HG02623 (cell line): ENCODE data around the gene FGFRL1.
A peak's percentile ranks its signal among the peaks of the same experiment; 100 is the strongest.

ENCODE experiments used
- ATAC-seq: cut with Tn5 transposase; IDR thresholded peaks from one replicate; pipeline ENCODE4 v1.9.1; 2021; ENCODE audit warnings: moderate library complexity; ENCODE audit not compliant: unreplicated experiment

Gene FGFRL1

DNA sequence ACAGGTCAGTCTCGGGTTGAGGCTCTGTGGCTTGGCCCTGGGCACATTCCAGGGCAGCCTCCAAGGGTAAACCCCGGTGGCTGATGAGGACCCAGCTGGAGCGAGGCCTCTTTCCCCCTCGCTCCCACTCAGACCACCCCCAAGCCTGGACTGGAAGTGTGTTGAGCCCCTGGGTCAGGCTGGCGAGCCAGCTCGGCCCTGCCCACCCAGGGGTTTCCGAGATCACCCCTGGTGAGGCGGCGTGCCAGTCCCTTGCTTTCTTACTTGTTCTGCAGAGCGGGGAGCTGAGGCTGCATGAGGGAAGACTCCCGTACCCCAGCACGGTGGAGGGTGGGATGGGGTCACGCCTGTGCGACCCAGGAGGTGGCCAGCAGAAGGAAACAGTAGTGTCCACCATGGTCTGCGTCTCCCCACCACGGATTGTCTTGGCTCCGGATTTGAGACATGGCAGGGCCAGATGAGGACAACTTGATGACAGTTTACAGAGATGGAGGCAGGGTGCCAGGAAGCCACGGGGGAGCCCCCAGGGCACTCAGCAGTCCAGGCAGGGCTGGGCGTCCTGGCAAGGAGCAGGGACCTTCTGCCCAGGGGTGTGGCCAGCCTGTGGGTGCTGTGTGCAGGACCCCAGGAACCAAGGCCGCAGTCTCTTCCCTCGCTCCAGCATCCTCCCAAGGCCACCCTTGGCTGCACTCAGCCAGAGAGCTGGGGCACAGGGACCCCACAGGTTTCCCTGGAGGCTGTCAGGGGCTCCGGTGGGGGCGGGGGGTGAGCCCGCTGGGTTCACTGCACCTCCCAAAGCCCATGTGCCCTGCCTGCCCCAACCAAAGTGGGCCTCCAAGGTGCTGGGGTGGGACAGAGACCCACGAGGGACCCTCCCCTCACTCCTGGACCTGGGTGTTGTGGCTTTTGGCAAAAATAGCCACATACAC, 6.6 kb upstream of the FGFRL1 start:
- no peak for ATAC-seq

- no peak for ATAC-seq
Measured at GRCh38 chr4:1006856-1007255, 4.6 kb upstream of the FGFRL1 start.

DNA sequence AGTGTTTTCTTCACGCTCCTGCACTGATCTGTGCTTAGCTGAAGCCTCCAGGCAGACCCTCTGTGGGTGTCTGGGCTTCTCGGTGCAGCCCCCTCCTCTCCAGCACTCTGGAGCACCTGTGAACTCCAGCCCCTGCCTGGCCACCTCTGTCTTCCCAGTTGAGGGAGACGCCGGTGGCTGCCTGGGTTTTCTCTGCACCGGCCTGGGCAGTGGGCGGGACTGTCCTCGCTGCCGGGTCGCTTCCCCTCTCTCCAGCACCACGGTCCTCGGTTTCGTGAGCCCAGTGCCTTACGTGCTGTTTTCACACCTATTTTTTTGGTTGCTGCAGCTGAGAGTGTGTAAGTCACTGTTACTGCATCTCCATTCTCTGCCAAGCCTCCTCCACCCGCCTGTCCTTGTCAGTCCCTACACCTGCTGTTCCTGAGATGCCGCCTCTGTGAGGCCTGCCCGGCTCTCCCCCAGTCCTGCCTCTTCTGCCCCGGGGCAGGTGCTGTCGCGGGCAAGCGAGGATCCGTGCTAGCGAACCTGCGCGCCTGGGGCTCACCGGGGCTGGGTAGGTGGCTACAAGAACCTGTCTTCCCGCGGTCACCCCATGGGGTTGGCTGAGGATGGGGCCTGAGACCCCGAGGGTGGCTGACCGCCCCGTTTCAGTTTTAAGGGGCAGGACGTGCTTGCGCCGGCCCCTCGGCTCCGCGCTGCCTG, 2.4 kb upstream of the FGFRL1 start:
- ATAC-seq, result no peak

GRCh38 chr4:1009542-1010394, 1.7 kb upstream of the FGFRL1 start:
- ATAC-seq, result peak; percentile 39

DNA sequence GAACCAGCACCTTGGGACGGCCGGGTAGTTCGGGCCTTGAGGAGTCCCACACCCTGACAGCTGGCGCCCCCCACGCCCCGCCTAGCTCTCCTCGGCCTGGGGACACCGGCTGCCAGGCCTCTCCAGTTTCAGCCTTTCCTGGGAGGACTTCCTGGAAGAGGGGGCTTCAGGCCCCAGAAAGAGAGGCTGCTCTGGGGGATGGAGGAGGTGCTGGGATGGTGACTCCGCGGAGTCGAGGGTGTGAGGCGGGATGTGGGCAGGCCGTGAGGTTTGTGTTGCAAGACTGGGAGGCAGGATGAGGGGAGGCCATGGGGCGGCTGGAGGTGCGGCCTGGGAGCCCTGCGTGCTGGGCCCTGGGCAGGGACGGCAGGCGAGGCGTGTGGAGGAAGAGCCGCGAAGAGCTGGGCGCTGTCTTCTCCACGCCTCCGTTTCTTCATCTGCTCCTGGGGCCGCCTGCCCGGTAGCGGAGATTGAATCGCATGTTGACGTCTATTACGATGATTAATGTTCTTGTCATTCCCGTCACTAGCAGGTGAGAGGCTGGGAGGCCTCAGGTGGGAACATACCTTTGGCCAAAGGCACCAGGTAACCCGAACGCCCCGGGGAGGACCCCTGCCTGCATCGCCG, 918 bp upstream of the FGFRL1 start:
- peak; percentile 9 for ATAC-seq

GRCh38 chr4:1011666-1012033, 224 bp downstream of the FGFRL1 start:
- no peak for ATAC-seq

DNA sequence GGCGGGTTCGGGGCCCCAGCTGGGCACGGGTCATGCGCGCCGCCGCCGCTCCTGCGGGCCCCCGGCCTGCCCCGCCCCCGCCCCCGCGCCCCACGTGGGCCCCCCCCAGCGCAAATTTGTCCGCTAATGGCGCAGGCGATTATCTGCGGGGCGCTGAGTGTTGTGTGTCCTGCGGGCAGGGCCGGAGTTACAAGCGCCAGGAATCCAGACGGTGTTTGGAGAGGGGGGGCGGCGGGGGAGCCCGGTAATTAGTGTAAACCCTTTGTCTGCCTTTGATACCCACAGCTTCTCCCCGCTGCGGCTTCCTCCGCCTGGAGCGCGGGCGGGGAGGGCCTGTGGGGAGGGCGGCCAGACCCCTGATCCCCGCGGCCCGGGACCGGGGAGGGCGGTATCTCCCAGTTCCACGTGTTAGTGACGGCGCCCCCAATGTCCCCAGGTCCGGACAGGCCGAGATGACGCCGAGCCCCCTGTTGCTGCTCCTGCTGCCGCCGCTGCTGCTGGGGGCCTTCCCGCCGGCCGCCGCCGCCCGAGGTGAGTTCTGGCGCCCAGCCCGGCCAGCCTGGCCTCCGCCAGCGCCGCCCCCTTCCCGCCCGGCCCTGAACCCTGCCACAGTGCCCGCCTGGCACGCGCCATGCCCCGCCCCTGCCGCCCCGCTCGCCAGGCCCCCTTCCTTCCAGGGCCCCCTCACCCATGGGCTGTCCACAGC, 761 bp downstream of the FGFRL1 start:
- ATAC-seq, result no peak

- ATAC-seq, result no peak
Measured at GRCh38 chr4:1013225-1014073, 2.0 kb downstream of the FGFRL1 start.

DNA sequence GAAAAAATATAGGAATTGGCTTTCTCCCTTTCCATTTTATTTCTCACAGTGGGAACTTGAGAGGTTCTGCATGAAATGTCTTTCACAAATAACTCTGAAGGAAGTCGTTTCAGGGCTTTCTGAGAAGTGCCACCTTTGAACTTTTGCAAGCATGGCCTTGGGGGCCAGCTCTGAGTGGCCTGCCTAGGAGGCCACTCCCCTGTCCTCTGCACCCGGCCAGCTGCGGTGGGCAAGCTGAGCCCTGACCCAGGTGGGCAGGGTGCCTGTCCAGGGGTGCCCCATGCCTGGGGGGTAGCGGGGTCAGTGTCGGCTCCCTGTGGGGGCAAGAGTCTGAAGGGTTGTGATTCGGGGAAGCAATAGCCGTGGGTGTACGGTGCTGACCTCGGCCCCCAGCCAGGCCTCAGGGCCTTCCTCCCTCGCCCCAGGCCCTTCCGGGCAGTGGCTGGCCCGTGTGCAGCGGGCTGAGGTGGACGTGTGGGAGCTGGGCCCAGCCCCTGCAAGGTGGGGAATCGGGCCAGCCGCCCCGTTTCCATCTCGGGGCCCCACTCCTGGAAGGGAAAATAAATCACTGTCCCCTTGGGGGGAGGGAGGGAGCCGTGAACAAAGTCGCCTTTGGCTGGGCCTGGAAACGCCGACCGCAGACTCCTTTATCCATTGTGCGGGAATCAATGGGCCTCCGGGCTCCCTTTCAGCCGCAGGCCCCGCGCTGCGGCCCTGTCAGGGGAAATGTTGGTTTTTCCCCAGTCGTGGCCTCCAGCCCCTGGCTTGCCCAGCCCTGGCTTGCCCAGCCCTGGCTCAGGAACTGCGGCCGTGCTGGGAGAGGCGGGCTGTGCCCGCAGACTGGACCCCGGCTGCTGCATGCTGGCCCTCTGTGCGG, 3.1 kb downstream of the FGFRL1 start:
- no peak for ATAC-seq

GRCh38 chr4:1015179-1015578, 3.8 kb downstream of the FGFRL1 start:
- ATAC-seq, result no peak

- ATAC-seq, result no peak
Measured at GRCh38 chr4:1015746-1016145, 4.3 kb downstream of the FGFRL1 start.

- ATAC-seq, result no peak
Measured at GRCh38 chr4:1017211-1017610, 5.8 kb downstream of the FGFRL1 start.

DNA sequence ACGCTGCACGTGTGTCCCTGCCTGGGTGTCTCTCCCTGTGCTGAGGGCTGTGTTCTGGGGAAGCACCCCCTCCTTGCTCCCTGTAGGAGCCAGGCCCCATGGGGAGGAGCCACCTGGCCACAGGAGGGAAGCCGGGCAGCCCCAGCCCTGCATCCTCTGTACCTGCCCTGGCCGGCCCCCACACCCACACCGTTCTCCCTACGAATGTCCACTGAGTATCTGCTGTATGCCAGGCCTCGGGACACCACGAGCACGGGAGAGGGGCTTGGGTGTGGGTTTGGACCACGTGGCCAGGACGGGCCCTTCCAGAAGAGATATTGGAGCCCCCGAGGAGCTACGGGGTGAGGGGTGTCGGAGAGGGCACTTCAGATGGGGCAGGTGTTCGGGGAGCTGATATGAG, 6.3 kb downstream of the FGFRL1 start:
- no peak for ATAC-seq

- ATAC-seq, result no peak
Measured at GRCh38 chr4:1018147-1019020, 7.0 kb downstream of the FGFRL1 start.

DNA sequence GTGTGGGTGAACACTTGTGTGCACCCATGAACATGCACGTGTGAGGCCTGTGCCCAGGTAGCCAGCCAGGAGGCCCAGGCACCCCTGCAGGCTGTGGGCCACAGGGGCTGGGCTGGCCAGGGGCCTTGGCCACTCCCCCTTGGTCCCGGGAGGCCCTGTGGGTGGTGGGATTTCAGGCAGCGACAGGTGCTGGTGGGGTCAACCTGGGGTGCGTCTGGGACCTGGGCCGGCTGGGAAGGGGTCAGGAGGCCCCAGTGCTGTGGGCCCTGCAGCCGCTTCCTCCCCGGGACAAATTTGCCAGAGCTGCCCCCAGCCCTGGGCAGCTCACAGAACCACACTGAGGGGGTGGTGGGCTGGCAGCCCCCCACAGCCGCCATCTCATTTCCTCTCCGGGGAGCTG, 7.9 kb downstream of the FGFRL1 start:
- no peak for ATAC-seq

DNA sequence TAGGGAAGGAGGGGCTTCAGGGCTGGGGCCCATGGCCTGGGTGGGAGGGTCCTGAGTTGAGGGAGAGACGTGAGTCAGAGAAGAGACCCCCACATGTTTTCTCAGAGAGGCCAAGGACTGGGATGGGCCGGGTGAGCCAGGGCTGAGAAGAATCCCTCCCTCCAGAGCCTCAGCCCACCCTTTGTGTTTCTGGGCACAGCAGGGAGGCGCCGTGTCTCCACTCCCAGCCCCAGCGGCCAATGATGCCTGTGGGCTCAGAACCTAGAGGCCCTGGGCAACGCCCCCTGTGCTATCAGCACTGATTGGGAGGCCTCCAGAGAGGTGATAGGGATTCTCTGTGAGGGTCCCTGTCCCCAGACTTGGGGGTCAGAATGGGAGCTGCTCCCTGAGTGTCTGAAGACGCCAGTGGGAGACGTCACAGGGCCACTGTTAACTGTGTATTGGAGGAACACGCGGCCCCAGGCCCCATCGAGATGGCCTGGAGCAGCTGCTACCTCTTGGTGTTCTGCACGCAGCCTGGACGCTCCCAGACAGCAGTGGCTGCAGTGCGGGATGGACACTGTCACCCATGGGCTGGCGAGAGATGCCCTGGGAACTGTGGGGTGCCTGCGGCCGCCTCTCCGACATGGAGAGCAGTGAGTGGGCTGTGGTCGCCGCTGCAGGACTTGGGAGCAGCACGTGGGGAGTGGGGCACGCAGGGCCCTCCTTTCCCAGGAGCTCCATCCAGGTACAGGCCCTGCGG, 8.5 kb downstream of the FGFRL1 start:
- ATAC-seq, result no peak
